MM.1S (cell line): ENCODE measurements around the gene USP49.

Source experiments
- DNase-seq: peaks from one replicate; pipeline ENCODE4 v3.0.0-alpha.2; 2015
- H2AFZ ChIP-seq: fragments of 300-600 bp; sonication (generic); 2 replicates; pipeline ENCODE4 v1.6.0; 2016; ENCODE audit warnings: antibody characterized with exemption, low read length
- H3F3A ChIP-seq: fragments of 300-600 bp; sonication (generic); 2 replicates; pipeline ENCODE4 v1.6.1; 2016; ENCODE audit warnings: mild to moderate bottlenecking, antibody characterized with exemption, low read length, moderate library complexity, mixed read lengths; ENCODE audit not compliant: insufficient read depth
- H3K27ac ChIP-seq: fragments of 300-600 bp; sonication (generic); 2 replicates; pipeline ENCODE4 v1.5.1; 2016; ENCODE audit warnings: mild to moderate bottlenecking, low read length
- H3K27me3 ChIP-seq: fragments of 300-600 bp; sonication (generic); replicated peaks from 2 replicates; pipeline ENCODE4 v1.6.0; 2016; ENCODE audit warnings: low read length; ENCODE audit not compliant: insufficient read depth
- H3K36me3 ChIP-seq: fragments of 300-600 bp; sonication (generic); replicated peaks from 2 replicates; pipeline ENCODE4 v1.6.1; 2016; ENCODE audit warnings: mild to moderate bottlenecking, low read length, mixed read lengths; ENCODE audit not compliant: insufficient read depth
- H3K4me1 ChIP-seq: fragments of 300-600 bp; sonication (generic); 2 replicates; pipeline ENCODE4 v1.6.1; 2016; ENCODE audit warnings: low read length, mixed read lengths
- H3K4me2 ChIP-seq: fragments of 300-600 bp; sonication (generic); 2 replicates; pipeline ENCODE4 v1.6.0; 2016; ENCODE audit warnings: low read depth, low read length
- H3K4me3 ChIP-seq: fragments of 300-600 bp; sonication (generic); 2 replicates; pipeline ENCODE4 v1.5.1; 2016; ENCODE audit warnings: low read length, mixed read lengths
- H3K79me2 ChIP-seq: fragments of 300-600 bp; sonication (generic); 2 replicates; pipeline ENCODE4 v1.6.1; 2016; ENCODE audit warnings: mixed run types, low read length, mixed read lengths
- H3K9ac ChIP-seq: fragments of 300-600 bp; sonication (generic); 2 replicates; pipeline ENCODE4 v1.6.1; 2016; ENCODE audit warnings: low read length, mixed read lengths
- H3K9me2 ChIP-seq: fragments of 300-600 bp; sonication (generic); replicated peaks from 2 replicates; pipeline ENCODE4 v1.6.1; 2016; ENCODE audit warnings: mild to moderate bottlenecking, low read length, mixed read lengths; ENCODE audit not compliant: insufficient read depth
- H3K9me3 ChIP-seq: fragments of 300-600 bp; sonication (generic); replicated peaks from 2 replicates; pipeline ENCODE4 v1.6.1; 2016; ENCODE audit warnings: mild to moderate bottlenecking, low read length, mixed read lengths; ENCODE audit not compliant: insufficient read depth
- H4K20me1 ChIP-seq: fragments of 300-600 bp; sonication (generic); 2 replicates; pipeline ENCODE4 v1.6.1; 2016; ENCODE audit warnings: mild to moderate bottlenecking, low read length, moderate library complexity, mixed read lengths; ENCODE audit not compliant: insufficient read depth
- CTCF ChIP-seq: fragments of 300-600 bp; sonication (generic); IDR thresholded peaks from 2 replicates; pipeline ENCODE4 v1.5.1; 2016; ENCODE audit warnings: antibody characterized with exemption, low read length, mixed read lengths
- EZH2 ChIP-seq: fragments of 300-600 bp; sonication (generic); optimal IDR thresholded peaks from 2 replicates; pipeline ENCODE3; 2017; ENCODE audit warnings: low read depth, mild to moderate bottlenecking, antibody characterized with exemption, low read length, mixed read lengths
- EZH2phosphoT487 ChIP-seq: fragments of 300-600 bp; sonication (generic); IDR thresholded peaks from 2 replicates; pipeline ENCODE4 v1.6.1; 2018; ENCODE audit warnings: antibody characterized with exemption, low read length

USP49 gene

GRCh38 chr6:41927253-41927652, 32.1 kb upstream of the USP49 start:
- no peak for DNase-seq
- Histone ChIP-seq H3K9me2 (no peaks in the 10 kb centered on the region), H4K20me1 (0 out of 2 replicates have a peak, but pooled peaks cover 6% of the 10 kb centered on the region), H3K4me2 (no peak overlapping the region), H3K4me1 (peaks cover 9% of the 10 kb centered on the region; the same call in 1 of the 2 replicates), H3F3A (no peaks in the 10 kb centered on the region), H3K9ac (no peak overlapping the region), H3K27ac (no peak overlapping the region), H2AFZ (no peak overlapping the region), H3K79me2 (peaks cover 75% of the 10 kb centered on the region), H3K36me3 (peaks cover 28% of the 10 kb centered on the region), H3K27me3 (no peaks in the 10 kb centered on the region), H3K9me3 (no peaks in the 10 kb centered on the region), H3K4me3 (no peak overlapping the region)
- no peak for TF ChIP-seq EZH2phosphoT487
- no peak for TF ChIP-seq CTCF
- no peak for TF ChIP-seq EZH2

- TF ChIP-seq CTCF (no peak), EZH2 (no peak), EZH2phosphoT487 (no peak)
- Histone ChIP-seq H3K27me3 (no peaks in the 10 kb centered on the region), H2AFZ (no peak overlapping the region; the same call in 1 of the 2 replicates), H4K20me1 (no peaks in the 10 kb centered on the region), H3K4me1 (peaks cover 15% of the 10 kb centered on the region; the same call in 1 of the 2 replicates), H3K9me3 (no peaks in the 10 kb centered on the region), H3K9me2 (no peaks in the 10 kb centered on the region), H3F3A (peaks cover 10% of the 10 kb centered on the region), H3K4me2 (peak overlapping the region; percentile 56), H3K27ac (peak overlapping the region; percentile 93; the same call in 1 of the 2 replicates), H3K9ac (peak overlapping the region; percentile 97), H3K4me3 (peak overlapping the region; percentile 98), H3K79me2 (peaks cover 80% of the 10 kb centered on the region), H3K36me3 (peaks cover 7% of the 10 kb centered on the region; the same call in 1 of the 2 replicates)
- no peak for DNase-seq
Measured at GRCh38 chr6:41922154-41922553, 27.0 kb upstream of the USP49 start.

GRCh38 chr6:41921712-41921998, 26.5 kb upstream of the USP49 start:
- peaks cover 15% of the 10 kb centered on the region; the same call in 1 of the 2 replicates for H3K4me1 ChIP-seq
- H3K27ac ChIP-seq: peak overlapping the region; percentile 93; the same call in 1 of the 2 replicates
- no peak for TF ChIP-seq EZH2
- TF ChIP-seq EZH2phosphoT487: no peak
- TF ChIP-seq CTCF: no peak

More at GRCh38 chr6:41921712-41921998, 26.5 kb upstream of the USP49 start:
- Histone ChIP-seq H3F3A (peaks cover 10% of the 10 kb centered on the region), H2AFZ (peak overlapping the region; percentile 97), H3K9me3 (no peaks in the 10 kb centered on the region), H3K4me3 (peak overlapping the region; percentile 98), H3K9ac (peak overlapping the region; percentile 97), H3K27me3 (no peaks in the 10 kb centered on the region), H3K4me2 (peak overlapping the region; percentile 56), H3K79me2 (peaks cover 78% of the 10 kb centered on the region), H3K36me3 (peaks cover 6% of the 10 kb centered on the region; the same call in 1 of the 2 replicates), H3K9me2 (no peaks in the 10 kb centered on the region), H4K20me1 (no peaks in the 10 kb centered on the region)
- peak; percentile 15 for DNase-seq
